Prostate gland (tissue), 1 donor: ENCODE results near the gene WDR82.

Experiments used
- POLR2A ChIP-seq: fragments of 450-650 bp; IDR thresholded peaks from one replicate; pipeline ENCODE4 v1.6.1; 2016; ENCODE audit warnings: antibody characterized with exemption, mild to moderate bottlenecking
- POLR2AphosphoS5 ChIP-seq: sonication (generic); formaldehyde crosslinking; IDR thresholded peaks from one replicate; pipeline ENCODE4 v1.6.1; 2017; ENCODE audit warnings: antibody characterized with exemption

DNA sequence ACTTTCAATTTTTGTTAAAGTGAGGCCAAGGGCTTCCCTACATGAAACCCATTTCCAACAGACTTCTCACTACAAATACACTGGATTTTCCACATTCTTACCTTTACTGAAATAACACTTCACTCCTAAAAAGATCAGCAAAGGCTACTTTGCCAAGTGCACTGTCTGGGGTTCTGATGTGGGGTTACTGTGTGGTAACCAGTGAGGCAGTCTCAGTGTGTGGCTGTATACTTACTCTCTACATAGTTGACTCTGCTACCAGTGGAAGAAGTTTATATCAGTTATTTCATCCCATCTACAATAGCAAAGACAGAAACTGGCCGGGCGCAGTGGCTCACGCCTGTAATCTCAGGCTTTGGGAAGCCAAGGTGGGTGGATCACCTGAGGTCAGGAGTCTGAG lies 5.6 kb downstream of the WDR82 start:
- TF ChIP-seq POLR2AphosphoS5 (no peak), POLR2A (no peak)
